Hepatocyte (in vitro differentiated cells): ENCODE data around the gene GABBR2.

Experiments used
- EZH2 ChIP-seq: fragments of 200-600 bp; sonication (generic); IDR thresholded peaks from 2 replicates; pipeline ENCODE4 v1.6.1; 2016; ENCODE audit warnings: antibody characterized with exemption, mild to moderate bottlenecking, borderline replicate concordance
- EZH2phosphoT487 ChIP-seq: fragments of 200-600 bp; sonication (generic); IDR thresholded peaks from one replicate; pipeline ENCODE4 v1.6.1; 2018; ENCODE audit warnings: antibody characterized with exemption, mild to moderate bottlenecking, low read depth, moderate library complexity; ENCODE audit not compliant: unreplicated experiment, severe bottlenecking
- TF ChIP-seq, protein P1 (sequence below): fragments of 200-600 bp; sonication (generic); IDR thresholded peaks from 2 replicates; pipeline ENCODE4 v1.5.1; 2016; ENCODE audit warnings: antibody characterized with exemption, mild to moderate bottlenecking; ENCODE audit not compliant: poor library complexity

DNA sequence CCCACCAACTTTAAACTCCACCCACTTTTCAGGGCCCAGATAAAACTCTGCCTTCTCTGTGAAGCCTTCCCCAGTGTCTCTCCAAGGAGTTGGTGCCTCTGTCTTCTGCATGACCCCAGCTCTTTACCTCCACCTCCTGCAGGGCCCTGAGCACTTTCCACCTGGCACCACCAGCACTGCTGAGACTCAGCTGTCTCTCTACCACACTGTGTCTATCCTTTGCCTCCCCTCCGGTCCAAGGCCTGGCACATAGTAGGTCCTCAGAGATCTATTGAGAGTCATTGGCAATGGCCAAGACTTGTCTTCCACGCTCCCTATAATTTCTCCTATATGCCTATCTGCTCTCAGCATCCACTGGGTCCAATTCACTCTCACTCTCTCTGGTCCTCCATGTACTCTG lies 12.9 kb upstream of the GABBR2 start:
- TF ChIP-seq, protein P1, sequence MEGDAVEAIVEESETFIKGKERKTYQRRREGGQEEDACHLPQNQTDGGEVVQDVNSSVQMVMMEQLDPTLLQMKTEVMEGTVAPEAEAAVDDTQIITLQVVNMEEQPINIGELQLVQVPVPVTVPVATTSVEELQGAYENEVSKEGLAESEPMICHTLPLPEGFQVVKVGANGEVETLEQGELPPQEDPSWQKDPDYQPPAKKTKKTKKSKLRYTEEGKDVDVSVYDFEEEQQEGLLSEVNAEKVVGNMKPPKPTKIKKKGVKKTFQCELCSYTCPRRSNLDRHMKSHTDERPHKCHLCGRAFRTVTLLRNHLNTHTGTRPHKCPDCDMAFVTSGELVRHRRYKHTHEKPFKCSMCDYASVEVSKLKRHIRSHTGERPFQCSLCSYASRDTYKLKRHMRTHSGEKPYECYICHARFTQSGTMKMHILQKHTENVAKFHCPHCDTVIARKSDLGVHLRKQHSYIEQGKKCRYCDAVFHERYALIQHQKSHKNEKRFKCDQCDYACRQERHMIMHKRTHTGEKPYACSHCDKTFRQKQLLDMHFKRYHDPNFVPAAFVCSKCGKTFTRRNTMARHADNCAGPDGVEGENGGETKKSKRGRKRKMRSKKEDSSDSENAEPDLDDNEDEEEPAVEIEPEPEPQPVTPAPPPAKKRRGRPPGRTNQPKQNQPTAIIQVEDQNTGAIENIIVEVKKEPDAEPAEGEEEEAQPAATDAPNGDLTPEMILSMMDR, result no peak
- TF ChIP-seq EZH2, result no peak
- TF ChIP-seq EZH2phosphoT487, result no peak
